Common myeloid progenitor, CD34-positive (primary cell): ENCODE measurements around the gene VPS13D.

ENCODE experiments used
- CTCF ChIA-PET: fragments of 350-600 bp; sonication (Branson Sonifier 250); formaldehyde crosslinking; loops from one replicate; lab custom pipeline; 2021; ENCODE audit warnings: antibody characterized with exemption; lab: Charles Lee
- POLR2A ChIA-PET: fragments of 350-600 bp; sonication (Branson Sonifier 250); formaldehyde crosslinking; loops from one replicate; lab custom pipeline; 2021; ENCODE audit warnings: antibody characterized with exemption; lab: Charles Lee
- DNase-seq, 3 donors: peaks; one replicate each; pipeline versions ENCODE4 v3.0.0 to v3.0.0-alpha.2; 2013
- H3K27ac ChIP-seq, 2 experiments: 1 replicate in 1 of 2; 2 replicates in 1 of 2; pipeline ENCODE4 v1.7.0; 2013; ENCODE audit warnings: inconsistent platforms in 2 of 2, low read length in 2 of 2, mild to moderate bottlenecking in 2 of 2, low read depth in 1 of 2, moderate library complexity in 1 of 2; ENCODE audit not compliant: severe bottlenecking in 2 of 2, insufficient read depth in 1 of 2, poor library complexity in 1 of 2
- H3K27me3 ChIP-seq, 5 experiments: replicated peaks in 2 of 5; 1 replicate in 3 of 5; 2 replicates in 2 of 5; pipeline versions ENCODE4 v1.6.1 to v1.7.0; 2013; ENCODE audit warnings: low read length in 4 of 5, mild to moderate bottlenecking in 2 of 5, moderate library complexity in 2 of 5, inconsistent platforms in 1 of 5; ENCODE audit not compliant: insufficient read depth in 5 of 5, control insufficient read depth in 4 of 5
- H3K36me3 ChIP-seq, 4 experiments: 1 replicate in 2 of 4; 2 replicates in 2 of 4; pipeline versions ENCODE4 v1.6.1 to v1.7.0; 2013; ENCODE audit warnings: low read length in 3 of 4, control low read depth in 1 of 4, mild to moderate bottlenecking in 1 of 4; ENCODE audit not compliant: control insufficient read depth in 4 of 4, insufficient read depth in 4 of 4
- H3K4me1 ChIP-seq, 4 experiments: 1 replicate in 3 of 4; 2 replicates in 1 of 4; pipeline versions ENCODE4 v1.6.1 to v1.7.1; 2013; ENCODE audit warnings: low read length in 3 of 4, mild to moderate bottlenecking in 3 of 4, control low read depth in 1 of 4, inconsistent platforms in 1 of 4, moderate library complexity in 1 of 4; ENCODE audit not compliant: control insufficient read depth in 4 of 4, insufficient read depth in 4 of 4; ENCODE audit errors: control extremely low read depth in 1 of 4
- H3K4me3 ChIP-seq, 7 experiments: 1 replicate in 4 of 7; 2 replicates in 3 of 7; pipeline versions ENCODE4 v1.5.1 to v1.7.0; 2013; ENCODE audit warnings: mild to moderate bottlenecking in 7 of 7, low read length in 6 of 7, moderate library complexity in 6 of 7, inconsistent platforms in 2 of 7, low read depth in 2 of 7, control low read depth in 1 of 7; ENCODE audit not compliant: insufficient read depth in 4 of 7, control insufficient read depth in 1 of 7; ENCODE audit errors: extremely low read depth in 1 of 7
- H3K9me3 ChIP-seq, 5 experiments: 1 replicate in 4 of 5; 2 replicates in 1 of 5; pipeline versions ENCODE4 v1.6.1 to v1.7.1; 2013; ENCODE audit warnings: low read length in 4 of 5, mild to moderate bottlenecking in 2 of 5, inconsistent platforms in 1 of 5, low read depth in 1 of 5, moderate library complexity in 1 of 5; ENCODE audit not compliant: control insufficient read depth in 4 of 5, insufficient read depth in 2 of 5; ENCODE audit errors: control extremely low read depth in 1 of 5
- WGBS: methylation state at CpG from one replicate; pipeline ENCODE4 v1.1.5; 2013; ENCODE audit not compliant: insufficient coverage; 5-methylcytosine and 5-hydroxymethylcytosine counted together

VPS13D gene

DNA sequence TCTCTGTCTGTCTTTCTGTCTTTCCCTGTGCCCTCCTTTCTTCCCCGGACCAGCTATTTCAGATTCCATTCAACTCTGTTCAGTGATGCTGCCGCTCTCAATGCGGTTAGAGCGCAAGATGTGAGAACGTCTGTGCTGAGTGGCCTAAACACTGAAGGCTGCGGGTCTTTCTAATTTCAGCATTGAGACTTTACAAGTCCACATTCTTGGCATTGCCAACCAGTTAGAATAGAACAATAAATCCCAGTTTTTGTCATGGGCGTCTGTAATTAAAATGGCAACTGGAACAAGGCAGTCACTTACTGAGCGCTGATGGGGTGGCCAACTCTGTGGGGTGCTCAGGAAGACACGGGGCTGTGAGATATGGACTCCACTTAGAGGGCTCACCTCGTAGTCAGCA lies 275.4 kb downstream of the VPS13D start:
- Histone ChIP-seq H3K27ac (no peak overlapping the region), H3K36me3 (peaks cover 0 to 24% (median 16%) of the 10 kb centered on the region in 4 experiments), H3K4me1 (peaks cover 4 to 6% (median 5%) of the 10 kb centered on the region in 4 experiments), H3K9me3 (no peaks in the 10 kb centered on the region), H3K27me3 (no peaks in the 10 kb centered on the region), H3K4me3 (no peak overlapping the region)
- ChIA-PET POLR2A (no interaction called here), CTCF (interaction anchor here (1.6 kb wide), 1 partner anchor 19 kb away, joined by 3 read pairs; no protein-coding TSS in a partner anchor)
- no peak for DNase-seq
- WGBS: 97% methylated on average over 10 of the region's 10 CpGs

DNA sequence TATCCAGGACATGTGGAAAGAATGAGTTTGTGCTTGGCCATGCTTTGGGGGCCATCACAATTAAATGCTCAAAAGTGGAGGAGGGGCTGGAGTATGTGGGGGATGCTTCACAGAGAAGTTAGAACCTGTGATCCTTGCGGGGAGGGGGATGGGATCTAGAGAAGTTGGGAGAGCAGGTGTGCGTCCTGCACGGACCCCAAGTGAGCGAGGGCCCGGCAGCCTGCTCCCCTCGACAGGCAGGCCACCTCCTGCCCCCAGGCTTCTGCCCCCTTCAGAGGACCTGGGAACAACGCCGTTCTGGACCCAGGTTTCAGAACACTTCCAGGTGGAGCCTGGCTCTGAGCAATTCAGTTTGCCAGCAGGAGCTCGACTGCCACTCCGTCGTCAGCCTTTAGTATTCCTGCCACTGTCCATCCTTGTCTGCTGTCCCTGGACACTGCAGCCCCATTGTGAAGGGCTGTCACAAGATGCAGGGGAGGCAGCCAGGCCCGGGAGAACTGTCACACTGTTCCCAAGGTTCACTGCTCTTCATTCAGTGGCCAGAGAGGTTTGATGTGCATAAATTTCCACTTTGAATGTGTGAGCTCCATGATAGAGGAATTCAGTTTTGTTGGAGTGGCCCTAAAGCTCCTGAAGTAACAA lies 275.9 kb downstream of the VPS13D start:
- H3K4me3 ChIP-seq: no peak overlapping the region
- no peak overlapping the region for H3K27ac ChIP-seq
- H3K36me3 ChIP-seq: peaks cover 0 to 24% (median 16%) of the 10 kb centered on the region in 4 experiments
- ChIA-PET POLR2A (no interaction called here), CTCF (no interaction called here)
- no peaks in the 10 kb centered on the region for H3K9me3 ChIP-seq
- H3K4me1 ChIP-seq: peaks cover 5 to 11% (median 9%) of the 10 kb centered on the region in 4 experiments
- 98% methylated on average over 11 of the region's 12 CpGs for WGBS
- H3K27me3 ChIP-seq: no peaks in the 10 kb centered on the region
- DNase-seq: no peak

DNA sequence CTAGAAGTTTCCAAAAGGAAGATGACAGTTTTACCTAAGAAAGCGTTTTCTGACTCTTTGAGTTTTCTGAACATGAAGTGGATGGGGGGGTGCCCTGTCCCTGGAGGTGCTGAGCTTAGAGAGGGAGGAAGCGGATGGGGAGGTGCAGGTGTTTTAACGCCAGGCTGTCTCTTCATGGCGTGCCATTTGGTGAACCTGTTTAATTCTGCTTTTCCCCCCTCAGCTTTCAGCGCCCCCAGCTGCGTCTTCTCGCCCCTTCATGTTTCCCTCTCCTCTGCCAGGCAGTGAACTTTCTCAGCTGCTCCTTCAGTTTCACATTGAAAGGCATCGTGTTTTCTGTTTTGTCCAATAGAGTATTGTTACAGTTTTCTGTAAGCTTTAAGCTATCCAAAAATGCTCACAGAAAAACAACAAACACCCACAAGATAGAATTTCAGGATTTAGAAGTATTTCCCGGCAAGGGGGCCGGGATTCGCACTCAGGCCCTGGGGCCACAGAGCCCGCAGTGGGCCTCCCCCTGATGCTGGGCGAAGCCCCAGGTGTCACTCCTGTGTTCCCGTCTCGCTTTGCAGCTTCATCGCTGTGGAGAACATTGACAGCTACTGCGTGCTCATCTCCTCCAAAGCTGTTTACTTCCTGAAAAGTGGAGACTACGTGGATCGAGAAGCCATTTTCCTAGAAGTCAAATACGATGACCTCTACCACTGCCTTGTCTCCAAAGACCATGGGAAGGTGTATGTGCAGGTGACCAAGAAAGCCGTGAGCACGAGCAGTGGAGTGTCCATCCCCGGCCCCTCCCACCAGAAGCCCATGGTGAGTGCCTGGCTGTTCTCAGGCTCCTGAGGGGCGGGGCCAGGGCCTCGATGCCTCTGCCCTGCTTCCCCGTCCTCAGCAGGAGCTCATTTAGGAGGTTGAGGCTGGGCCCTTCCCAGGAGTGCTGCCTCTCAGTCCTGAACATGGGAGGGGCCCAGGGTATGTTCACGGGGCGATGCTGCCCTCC lies 276.8 kb downstream of the VPS13D start:
- DNase-seq: no peak
- Histone ChIP-seq H3K9me3 (no peaks in the 10 kb centered on the region), H3K27ac (no peak overlapping the region), H3K27me3 (no peaks in the 10 kb centered on the region), H3K4me1 (peaks cover 5 to 14% (median 10%) of the 10 kb centered on the region in 4 experiments), H3K36me3 (peaks cover 0 to 24% (median 16%) of the 10 kb centered on the region in 4 experiments), H3K4me3 (no peak overlapping the region)
- WGBS: 99% methylated on average over 18 of the region's 28 CpGs
- CTCF ChIA-PET: no interaction called here
- POLR2A ChIA-PET: no interaction called here

DNA sequence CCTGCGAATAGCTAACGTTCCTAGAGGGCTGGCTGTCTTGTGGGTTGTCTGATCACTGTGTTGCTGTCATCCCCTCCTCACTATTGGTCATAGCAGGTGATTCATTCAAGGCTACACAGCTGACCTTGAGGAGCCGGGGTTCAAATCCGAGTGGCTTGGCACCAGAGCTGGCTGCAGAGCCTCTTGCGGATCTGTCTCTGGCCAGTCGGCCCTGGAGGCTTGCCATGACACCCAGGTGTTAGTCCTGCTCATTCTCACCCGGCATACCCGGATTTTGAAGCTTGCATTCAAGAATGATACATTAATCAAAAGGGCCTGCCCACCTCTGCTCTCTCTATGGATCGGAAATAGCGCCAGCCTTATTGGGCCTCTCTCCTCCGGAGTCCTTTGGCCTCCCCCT lies 277.8 kb downstream of the VPS13D start:
- WGBS: 96% methylated on average over 11 of the region's 11 CpGs
- POLR2A ChIA-PET: no interaction called here
- H3K4me3 ChIP-seq: no peak overlapping the region
- H3K36me3 ChIP-seq: peaks cover 0 to 23% (median 16%) of the 10 kb centered on the region in 4 experiments
- no peak for DNase-seq
- no peaks in the 10 kb centered on the region for H3K27me3 ChIP-seq
- no peak overlapping the region for H3K27ac ChIP-seq
- CTCF ChIA-PET: no interaction called here
- no peaks in the 10 kb centered on the region for H3K9me3 ChIP-seq
- peaks cover 5 to 14% (median 10%) of the 10 kb centered on the region in 4 experiments for H3K4me1 ChIP-seq

DNA sequence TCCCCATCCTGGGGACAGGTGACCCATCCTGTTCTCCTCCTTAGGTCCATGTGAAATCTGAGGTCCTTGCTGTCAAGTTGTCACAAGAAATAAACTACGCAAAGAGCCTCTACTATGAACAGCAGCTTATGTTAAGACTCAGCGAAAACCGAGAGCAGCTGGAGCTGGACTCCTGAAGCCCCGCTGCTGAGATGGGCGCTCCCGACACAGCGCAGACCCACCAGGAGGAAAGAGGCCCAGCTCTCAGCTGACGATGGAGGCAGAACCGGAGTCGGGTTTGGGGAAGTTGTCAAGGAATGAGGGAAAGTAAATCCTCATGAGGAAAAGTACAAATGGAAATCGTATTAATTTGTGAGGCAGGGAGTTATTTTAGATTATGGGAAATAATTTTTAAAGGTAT lies 279.0 kb downstream of the VPS13D start:
- DNase-seq: no peak
- Histone ChIP-seq H3K27ac (no peak overlapping the region), H3K36me3 (peaks cover 0 to 22% (median 16%) of the 10 kb centered on the region in 4 experiments), H3K9me3 (no peaks in the 10 kb centered on the region), H3K4me3 (no peak overlapping the region), H3K4me1 (peaks cover 5 to 14% (median 10%) of the 10 kb centered on the region in 4 experiments), H3K27me3 (no peaks in the 10 kb centered on the region)
- CTCF ChIA-PET: interaction anchor here (0.7 kb wide), 1 partner anchor 121 kb away, joined by 4 read pairs; no protein-coding TSS in a partner anchor
- 96% methylated on average over 11 of the region's 11 CpGs for WGBS
- POLR2A ChIA-PET: no interaction called here

DNA sequence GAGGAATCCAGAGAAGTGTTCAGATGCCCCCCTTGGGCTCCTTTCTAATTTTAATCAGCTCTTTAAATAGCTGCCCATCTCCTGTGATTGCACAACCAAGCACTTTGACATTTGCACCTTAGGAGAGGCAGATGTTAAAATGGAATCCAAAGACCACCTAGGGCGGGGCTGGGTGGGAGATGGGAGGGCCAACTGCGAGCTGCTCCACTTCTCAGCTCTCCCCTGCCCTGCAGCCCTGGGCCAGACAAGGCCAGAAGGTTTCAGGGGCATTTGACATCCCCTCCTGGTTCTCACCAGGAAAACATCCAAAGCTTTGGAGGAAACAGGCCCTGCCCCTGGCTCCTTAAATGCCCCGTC lies 281.3 kb downstream of the VPS13D start:
- 100% methylated on average over 3 of the region's 3 CpGs for WGBS
- POLR2A ChIA-PET: interaction anchor here (1.1 kb wide), 1 partner anchor 33 kb away, joined by 3 read pairs; no protein-coding TSS in a partner anchor

More for the DNA sequence above, 281.3 kb downstream of the VPS13D start:
- DNase-seq: no peak
- Histone ChIP-seq H3K27ac (peak overlapping the region in 1 of 2 experiments; percentile 59), H3K4me1 (peaks cover 5 to 14% (median 10%) of the 10 kb centered on the region in 4 experiments), H3K27me3 (no peaks in the 10 kb centered on the region), H3K9me3 (no peaks in the 10 kb centered on the region), H3K4me3 (no peak overlapping the region), H3K36me3 (peaks cover 0 to 18% (median 11%) of the 10 kb centered on the region in 4 experiments)
- CTCF ChIA-PET: interaction anchor here (0.5 kb wide), 1 partner anchor 198 kb away, joined by 3 read pairs; no protein-coding TSS in a partner anchor
